HG03558 (cell line): Measurements from ENCODE around the gene PRAC1.

ENCODE experiments used
- ATAC-seq: cut with Tn5 transposase; IDR thresholded peaks from one replicate; pipeline ENCODE4 v1.9.1; 2021; ENCODE audit warnings: moderate number of reproducible peaks; ENCODE audit not compliant: unreplicated experiment; ENCODE audit errors: extremely low read depth

PRAC1 gene

DNA sequence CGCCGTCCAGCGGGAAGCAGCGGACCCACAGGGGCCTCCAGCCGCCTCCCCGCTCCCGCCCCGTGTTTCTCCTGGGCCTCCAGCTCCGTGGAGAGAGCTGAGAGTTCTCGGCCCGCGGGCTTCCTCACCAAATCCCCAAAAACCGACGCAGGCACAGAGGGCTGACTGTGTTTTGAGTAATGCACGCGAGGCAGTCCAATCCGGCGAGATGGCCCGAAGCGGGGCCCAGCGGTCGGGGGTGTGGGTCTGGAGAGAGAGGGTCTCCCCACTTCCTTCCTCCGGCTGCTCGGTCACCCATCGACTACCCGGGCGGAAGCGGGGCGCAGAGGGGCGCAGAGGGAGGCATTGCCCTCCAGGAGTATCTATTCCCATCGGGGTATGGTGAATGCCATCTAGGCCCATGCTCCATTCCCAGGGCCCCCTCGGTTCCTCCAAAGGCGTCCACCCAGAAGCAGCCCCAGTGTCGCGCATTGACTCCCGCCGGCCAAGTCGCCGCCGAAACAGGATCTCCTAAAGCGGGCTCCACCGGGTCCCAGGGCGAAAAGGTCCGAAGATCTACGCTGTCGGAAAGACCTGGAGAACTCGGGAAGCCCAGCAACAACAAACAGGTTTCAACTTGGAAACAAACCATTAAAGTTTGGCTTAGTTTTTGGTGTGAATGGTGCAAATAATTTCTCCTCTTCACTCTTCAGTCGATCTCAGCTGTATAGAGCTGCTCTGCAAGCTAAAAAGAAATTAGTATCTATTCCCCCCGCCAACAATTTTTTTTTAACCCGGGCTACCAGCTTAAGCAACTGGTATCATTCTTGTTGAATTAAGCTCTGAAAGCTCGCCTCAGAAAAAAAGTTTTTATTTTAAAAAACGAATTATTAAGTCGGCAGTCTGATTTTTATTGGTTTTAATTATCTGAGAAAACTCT, 25.4 kb upstream of the PRAC1 start:
- ATAC-seq = no peak

DNA sequence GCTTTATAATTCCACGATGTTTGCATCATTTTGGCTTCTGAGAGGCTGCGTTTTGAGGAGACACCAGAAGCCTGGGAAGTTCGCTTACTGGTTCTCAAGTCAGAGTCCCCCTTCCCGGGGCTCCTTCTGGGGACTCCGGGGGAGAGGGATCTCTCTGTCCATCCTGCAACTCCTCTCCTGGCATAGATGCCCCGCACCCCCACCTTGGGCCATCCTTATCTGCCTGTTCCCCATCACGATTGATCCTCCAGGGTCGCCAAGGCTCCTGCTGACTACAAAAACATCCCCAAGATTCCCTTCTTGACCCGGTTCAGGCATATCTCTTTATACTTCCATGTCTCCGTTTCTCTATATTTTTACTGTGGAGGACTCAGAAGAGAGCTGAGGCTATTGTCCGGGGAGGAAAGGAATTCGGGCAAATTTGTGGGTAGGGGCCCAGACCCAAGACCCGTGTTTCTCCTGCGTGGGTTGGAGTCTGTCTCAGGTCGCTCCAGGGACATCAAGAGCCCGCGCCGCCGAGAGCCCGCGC, 24.7 kb upstream of the PRAC1 start:
- ATAC-seq = no peak

DNA sequence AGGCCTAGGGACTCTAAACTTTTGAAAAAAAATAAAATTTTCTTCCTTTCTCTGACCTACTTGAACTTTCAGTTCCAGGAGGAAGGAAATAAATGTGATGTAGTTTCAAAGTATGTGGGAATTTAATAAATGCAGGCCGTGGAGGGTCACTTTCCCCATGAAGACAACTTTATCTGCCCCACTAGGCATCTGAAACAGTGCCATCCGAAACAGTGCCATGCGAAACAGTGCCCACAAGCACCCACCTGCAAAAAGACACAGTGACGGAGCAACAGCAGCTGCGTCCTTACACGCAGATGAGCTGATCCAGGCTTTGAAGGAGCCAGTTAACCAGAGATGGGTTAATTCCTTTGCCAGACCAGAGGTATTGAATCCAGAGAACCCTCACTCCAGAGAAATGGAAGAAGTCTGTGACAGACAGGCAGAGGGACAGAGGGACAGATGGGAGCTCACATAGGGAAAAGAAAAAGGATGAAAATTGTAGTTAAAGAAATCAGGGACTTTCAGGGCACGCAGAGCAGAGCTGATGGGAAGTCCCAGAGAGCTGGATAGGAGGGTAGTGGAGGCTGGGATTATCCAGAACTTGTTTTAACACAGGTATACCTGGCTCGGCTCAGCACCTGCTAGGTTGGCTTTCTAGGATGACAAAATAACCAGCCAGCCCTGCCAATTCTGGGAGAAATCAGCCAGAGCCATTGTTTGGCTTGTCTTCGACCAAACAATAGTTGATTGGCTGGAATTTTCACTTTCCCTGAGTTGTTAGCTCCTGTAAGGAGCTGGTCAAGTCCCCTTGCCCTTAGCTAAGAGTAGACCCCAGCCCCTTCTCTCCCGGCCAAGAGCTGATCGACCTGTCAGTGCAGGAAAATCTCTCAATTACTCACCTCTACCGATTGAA, 23.3 kb upstream of the PRAC1 start:
- no peak for ATAC-seq

DNA sequence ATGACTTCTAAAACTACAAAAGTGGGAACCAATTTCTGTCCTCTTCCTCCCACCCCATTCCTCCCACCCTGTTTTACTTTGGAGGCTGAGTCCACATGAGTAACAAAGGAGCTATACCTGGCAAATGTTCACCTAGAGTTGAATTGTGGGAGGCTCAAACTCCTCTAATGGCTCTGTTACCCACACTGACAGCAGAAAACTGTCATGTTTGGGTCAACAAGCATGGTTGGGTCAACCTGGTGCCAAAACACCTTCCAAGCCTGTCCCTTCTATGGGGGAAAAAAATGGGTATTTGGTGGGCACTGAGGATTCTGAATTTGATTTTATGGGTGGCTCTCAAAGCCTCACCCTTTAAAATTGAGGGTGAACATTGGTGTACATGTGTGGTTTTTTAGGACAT, 18.2 kb upstream of the PRAC1 start:
- ATAC-seq = no peak

DNA sequence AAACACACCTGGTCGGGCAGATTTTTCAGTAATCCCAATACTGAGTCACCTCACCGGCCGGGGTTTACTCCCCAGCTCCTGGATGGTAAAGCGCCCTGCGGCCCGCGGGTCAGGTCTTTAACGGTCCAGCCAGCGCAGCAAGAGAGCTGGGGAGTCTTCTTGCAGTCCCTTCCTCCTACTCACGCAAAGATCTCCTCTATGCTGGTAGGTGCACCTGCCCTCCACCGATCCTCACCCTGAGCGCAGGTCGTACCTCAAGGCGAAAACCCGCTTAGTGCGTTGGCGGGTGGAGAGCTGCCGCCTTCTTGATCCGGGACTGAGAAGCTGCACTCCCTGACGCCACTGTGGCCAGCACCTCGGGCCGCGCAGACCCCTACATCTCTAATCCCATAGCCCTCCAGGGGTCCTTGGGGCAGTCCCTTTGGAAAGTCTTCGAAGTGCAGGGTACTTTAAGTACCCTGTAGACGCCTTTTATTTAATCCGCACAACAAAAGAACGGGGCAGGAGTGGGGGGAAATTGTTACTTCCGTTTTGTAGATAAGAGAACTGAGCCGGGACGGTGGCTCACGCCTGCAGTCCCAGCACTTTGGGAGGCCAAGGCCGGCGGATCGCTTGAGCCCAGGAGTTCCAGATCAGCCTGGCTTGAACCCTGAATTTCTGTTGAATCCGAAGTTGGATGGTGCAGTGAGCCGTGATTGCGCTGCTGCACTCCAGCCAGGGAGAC, 16.6 kb upstream of the PRAC1 start:
- ATAC-seq = no peak

DNA sequence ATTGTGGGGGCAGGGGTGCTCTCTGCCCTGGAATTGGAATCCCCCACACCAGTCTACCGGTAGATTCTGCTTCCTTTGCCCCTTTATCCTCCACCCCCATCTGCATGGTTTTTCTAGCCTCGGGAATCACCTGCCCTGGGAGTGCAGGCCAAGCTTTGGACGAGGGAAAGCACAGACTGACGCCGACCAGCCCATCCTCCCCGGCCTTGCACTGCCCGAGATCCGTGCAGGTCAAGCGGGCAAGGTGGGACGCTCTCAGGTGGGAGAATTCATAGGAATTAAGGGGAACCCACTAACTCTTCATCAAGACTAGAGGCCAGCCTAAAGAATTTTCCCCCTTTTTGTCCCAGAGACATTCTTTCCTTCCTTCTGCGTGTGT, 16.1 kb upstream of the PRAC1 start:
- ATAC-seq = no peak

DNA sequence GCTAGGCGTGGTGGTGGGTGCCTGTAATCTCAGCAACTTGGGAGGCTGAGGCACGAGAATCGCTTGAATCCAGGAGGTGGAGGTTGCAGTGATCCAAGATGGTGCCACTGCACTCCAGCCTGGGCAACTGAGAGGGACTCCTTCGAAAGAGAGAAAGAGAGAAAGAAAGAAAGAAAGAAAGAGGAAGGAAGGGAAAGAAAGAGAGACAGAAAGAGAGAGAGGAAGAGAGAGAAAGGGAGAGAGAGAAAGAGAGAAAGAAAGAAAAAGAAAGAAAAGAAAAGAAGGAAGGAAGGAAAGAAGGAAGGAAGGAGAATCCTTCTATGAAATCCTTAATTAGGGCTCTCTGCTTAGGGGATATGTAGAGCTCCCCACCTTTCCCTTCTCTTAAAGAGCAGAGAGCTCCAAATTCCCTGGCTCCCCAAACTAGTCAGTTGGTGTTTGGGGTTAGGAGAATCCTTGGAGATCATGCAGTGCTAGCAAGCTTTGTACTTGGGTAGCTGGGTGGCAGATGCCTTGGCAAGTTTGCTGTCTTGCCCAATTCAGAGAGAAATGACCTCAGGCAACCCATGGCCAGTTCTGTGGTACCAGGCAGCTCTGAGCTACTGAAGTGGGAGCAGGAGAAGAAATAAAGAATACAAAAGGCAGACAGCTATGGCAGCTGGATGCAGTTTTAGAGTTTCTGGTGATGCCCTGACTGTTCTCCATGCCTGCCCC, 15.2 kb upstream of the PRAC1 start:
- no peak for ATAC-seq

DNA sequence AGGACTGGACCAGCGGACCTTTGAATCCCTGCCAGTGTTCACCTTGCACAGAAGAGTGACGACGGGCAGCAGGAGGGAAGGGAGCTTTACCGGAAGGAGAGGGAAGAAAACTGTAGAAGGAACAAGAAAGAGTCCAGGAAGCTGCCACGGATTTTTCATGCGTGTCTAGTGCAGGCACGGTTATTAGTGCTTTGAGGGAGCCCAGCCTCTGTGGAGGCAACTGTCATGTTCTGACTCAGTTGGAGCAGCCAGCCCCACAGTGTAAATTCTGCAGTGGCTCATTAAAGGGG, 12.7 kb upstream of the PRAC1 start:
- no peak for ATAC-seq

DNA sequence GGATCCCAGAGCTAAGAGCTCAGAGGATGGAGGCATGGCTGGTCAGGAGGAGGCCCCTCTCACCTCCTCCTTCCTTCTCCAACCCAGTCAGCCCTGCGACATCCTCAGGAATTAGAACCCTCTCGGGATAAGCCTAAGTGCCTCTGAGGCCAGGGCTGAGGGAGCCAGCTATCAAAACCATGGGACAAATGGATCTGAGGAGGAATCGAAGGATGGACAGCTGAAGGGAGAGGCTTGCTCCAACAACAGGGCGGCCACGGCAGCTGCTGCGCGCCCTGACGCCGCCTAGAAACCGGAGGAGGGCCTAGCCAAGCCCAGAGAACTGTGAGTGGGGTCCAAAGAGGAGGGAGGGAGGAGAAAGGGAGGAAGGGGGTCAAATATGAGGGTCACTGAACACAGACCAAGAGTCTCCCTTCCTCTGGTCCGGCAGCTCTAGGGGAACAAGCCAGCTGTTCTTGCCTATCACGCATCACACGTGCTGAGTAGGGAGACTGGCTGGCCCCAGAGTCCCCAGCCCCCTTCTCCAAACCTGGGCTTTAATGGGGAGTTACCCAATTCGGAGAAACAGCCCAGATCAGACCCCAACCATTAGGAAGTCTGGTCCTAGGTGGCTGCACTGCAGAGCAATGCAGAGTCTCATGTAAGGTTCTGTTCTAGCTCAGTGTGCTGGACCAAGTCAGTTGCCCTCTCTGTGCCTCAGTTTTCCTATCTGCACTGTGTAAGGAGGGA, 12.2 kb upstream of the PRAC1 start:
- no peak for ATAC-seq

DNA sequence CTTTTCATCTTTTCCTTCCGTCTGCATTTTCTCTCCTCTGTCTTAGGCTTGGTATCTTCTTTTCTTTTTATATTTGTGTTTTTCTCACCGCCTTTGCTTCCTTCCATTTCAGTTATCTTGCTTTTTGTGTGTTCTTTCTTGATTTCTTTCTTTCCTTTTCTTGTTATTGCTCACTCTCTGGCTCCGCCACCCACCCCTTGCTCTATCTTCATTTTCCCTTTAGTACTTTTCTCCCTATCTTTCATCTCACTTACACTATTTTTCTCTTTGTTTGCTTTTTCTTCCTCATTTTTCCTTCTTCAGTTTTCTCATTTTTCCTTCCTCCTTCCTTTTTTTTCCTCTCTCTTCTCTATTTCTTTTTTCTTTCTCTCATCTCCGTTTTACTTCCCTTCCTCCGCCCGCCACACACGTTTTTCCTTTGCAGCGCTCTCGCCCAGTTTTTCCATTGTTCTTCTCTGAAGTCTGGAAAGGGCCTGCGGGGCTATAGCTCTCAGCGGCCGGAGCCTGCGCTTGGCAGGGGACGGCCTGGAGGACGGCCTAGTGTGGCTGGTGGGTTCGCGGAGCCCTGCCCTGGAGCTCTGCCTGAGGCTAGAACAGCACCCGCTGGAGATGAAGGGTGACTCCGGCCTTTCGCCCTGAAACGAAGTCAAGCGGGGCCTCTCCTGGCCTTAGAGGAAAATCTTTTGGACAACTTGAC, 11.5 kb upstream of the PRAC1 start:
- no peak for ATAC-seq

DNA sequence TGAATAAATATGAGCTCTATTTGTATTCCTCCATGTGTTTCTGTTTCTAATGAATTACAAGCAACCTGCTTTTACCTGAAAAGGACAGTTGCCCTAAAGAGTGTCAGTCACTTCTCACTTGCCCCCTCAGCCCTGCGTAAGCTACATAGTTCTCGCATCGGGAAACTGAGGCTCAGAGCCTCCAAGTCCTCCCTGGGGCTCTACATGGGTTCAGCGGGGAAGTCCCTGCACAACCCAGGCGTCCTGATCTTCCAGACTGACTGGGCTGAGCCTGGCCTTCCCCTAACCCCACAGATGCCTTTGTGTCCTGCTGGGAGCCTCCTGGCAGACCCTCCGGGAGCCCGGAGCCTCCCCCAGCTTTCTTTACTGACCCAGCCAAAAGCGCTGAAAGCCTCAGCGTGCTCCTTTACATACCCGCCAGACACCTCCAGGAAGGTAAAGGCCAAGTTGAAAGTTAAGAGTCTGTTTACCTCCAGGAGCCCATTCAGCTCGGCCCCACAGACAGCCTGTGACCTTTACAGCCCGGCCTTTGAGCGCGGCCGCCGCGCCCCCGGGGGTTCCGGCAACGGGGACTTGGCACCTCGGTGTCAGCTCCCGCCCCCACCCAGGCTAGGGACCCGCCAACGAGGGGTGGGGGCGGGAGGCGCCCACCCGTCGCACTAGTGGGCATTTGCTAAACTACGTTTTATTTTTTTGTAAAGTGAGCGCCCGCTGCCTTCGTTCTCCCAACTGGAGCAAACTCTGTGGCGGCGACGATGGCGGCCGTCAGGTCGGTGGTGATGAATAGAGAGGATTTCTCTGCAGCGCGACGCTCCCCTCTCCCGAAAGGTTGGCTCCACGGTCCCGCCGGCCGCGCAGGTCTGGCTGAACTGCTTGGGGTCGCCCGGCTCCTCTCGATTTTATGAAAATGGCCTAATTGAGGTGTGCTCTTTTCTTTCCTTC, 10.6 kb upstream of the PRAC1 start:
- ATAC-seq = no peak

DNA sequence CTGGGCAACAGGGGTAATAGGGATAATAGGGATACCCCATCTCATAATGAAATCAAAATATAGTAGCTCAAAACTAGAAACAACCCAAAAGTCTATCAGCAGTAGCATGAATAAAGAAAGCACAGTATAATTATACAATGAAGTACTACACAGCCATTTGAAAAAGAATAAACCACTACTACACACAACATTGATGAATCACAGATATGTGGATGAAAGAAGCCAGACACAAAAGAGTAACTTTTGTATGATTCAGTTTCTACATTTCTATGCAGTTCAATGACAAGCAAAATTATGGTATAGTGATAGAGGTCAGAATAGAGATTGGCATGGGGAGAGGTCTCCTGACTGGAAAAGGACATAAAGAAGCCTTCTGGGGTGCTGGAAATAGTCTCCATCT, 9.0 kb upstream of the PRAC1 start:
- ATAC-seq = no peak

DNA sequence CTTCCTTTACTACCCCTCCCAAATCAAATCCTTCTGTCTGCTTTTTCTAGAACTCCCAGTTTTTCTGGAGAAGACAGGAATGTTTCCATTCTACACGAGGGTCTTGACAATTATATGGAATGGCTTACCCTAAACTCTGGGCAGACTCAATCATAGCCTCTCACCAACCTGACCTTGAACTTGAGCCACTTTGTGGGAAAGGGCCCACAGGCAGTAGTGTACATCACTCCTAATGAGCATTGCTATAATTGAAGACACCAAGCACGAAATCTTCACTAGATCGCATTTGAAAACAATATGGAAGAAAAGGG, 7.9 kb upstream of the PRAC1 start:
- no peak for ATAC-seq

DNA sequence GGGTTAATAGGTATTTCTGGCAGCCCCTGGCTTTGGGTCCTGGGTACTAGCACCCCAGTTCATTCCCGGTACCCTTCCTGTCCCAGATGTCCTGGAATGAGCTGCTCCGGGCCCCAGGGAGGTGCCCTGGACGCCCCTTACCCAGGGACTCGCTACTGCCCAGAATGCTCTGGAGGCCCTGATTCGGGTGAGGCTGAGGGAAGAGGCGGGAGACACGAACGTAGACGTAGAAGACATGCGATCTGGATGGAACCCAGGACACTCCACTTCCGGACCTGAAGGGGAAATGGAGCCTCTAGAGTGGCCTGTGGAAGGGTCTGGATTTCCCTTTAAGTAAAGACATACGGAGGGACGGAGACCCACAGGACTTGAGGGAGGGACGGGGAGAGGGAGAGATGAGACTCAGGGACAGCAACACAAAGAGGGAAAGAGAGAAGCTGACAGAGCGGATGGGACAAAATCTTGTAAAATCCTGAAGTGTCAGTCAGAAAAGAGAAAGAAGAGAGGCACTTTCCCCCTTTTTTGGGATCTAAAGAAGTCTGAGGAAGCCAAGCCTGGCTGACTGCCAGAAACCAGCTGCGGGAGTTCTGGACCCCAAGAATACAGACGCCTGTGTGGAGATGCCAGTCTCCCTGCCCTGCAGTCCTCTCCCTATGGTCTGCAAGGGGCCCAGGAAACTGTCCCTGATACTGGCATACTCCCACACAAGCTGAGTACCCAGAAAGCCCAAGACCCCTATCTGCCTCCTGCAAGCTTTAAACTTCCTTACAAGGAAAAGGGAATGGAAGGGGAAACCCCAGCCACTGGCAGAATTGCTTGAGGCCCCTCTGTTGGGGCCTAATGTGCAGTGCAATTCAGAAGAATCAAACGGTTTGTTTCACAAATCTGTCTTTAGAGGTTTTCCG, 7.3 kb upstream of the PRAC1 start:
- ATAC-seq = no peak

DNA sequence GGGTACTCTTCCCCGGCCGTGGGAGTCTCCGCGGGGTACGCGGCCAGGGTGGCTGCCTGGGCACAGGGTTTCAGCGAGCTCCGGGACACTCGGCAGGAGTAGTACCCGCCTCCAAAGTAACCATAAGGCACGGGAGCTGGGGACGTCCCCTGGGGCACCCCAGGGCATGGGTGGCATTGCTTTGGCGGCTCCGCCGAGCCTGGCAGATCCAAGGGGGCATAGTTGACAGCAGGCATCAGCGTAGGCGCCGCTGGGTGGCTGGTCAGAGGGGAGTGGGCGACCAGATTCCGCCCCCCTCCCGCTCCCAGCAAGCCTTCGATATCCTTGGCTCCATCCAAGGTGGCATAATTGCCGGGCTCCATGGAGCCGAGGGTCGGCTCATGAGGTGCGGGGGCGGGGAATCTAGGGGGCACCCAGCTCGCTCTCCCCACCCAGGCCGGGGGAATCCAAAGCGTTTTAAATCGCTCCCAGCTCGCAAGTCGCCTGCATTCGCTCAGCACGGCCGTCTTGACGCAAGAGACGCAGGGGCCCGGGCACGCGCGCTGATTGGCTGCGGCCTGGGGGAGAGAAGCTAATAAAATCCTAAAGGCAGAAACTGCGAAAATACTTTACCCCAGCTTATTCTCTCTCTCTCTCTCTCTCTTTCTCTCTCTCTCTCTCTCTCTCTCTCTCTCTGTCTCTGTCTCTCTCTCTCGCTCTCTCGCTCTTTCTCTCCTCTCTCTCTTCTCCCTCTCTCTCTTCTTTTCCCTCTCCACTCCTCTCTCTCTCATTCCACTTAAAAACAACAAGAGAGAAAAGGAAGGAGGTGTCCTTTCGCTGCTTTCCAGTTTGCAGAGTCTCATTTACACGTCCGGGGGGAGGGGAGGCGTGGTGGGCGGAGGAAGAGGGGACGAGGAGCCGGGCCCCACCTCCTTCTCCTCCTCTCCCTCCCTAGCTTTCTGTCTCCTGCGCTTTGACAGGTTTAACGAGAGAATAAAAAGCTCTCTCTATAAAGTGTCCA, 6.2 kb upstream of the PRAC1 start, which contains the start of gene HOXB13:
TSS of gene HOXB13 (minus strand) at position 519 of the 1,000 bp plus-strand sequence. CDS start at position 362, 157 bp downstream.
- no peak for ATAC-seq
